ENCODE results near the gene AMBRA1. TPM values are rescaled to one million over a fixed set of nuclear protein-coding genes. Genes with fewer than 3 reads are reported as not detected.

Gene AMBRA1
- polyA plus RNA-seq, 1 of the 3 experiments (the other 2 are of a cell fraction): 10.4 TPM

DNA sequence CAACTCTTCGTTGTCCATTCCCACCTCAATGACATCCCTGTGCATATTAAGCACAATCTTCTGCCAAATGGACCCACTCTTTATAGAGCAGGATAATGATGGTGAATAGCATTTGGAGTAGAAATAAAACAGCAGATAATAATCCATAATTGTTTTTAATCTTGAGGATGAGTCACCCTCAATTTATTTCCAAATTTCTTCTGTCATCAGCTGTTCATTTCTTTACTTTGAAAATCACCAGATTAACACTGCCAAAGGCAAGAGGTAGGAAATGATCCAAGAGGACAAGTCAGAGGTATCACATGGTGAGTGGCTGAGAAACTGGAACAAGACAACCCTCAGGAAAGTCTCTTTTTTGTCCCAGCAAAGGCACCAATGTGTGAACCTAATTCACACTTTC lies 7.3 kb upstream of the AMBRA1 start:
- Histone ChIP-seq H3K4me3 (ENCODE audit: low read depth in 2 of 2, low read length in 1 of 2) (no peak overlapping the region), H3F3A (replicated peaks; ENCODE audit: insufficient read depth) (peaks cover 5% of the 10 kb centered on the region), H3K4me2 (no peak overlapping the region), H3K9me2 (no peaks in the 10 kb centered on the region), H3K4me1 (ENCODE audit: control insufficient read depth in 1 of 2, insufficient read depth in 2 of 2, low read depth in 1 of 2, low read length in 1 of 2) (no peaks in the 10 kb centered on the region), H3K9ac (no peak overlapping the region), H3K9me3 (no peaks in the 10 kb centered on the region), H3K36me3 (replicated peaks in 1 of 2; ENCODE audit: control insufficient read depth in 1 of 2, insufficient read depth in 2 of 2, low read length in 1 of 2) (peaks cover 0 to 4% of the 10 kb centered on the region in 2 experiments), H3K27me3 (ENCODE audit: insufficient read depth) (no peaks in the 10 kb centered on the region), H3K27ac (ENCODE audit: low read depth in 2 of 2, low read length in 1 of 2) (no peak overlapping the region), H4K20me1 (ENCODE audit: insufficient read depth) (no peaks in the 10 kb centered on the region), H2AFZ (ENCODE audit: low read depth) (no peak overlapping the region), H3K79me2 (ENCODE audit: insufficient read depth) (no peaks in the 10 kb centered on the region)
- CTCF ChIA-PET: interaction anchor here (0.6 kb wide), 1 partner anchor 174 kb away, joined by 3 read pairs; no protein-coding TSS in a partner anchor
- POLR2A ChIA-PET: no interaction called here
- TF ChIP-seq MEF2A (IDR thresholded peaks at IDR 0.05; ENCODE audit: borderline replicate concordance, low read depth) (no peak), TCF12 (IDR thresholded peaks at IDR 0.05) (peak; percentile 12; the same call in 1 of the 2 replicates)
- WGBS (ENCODE audit: low lambda C conversion rate): 71% methylated on average over 1 of the region's 1 CpG
- DNase-seq: no peak

DNA sequence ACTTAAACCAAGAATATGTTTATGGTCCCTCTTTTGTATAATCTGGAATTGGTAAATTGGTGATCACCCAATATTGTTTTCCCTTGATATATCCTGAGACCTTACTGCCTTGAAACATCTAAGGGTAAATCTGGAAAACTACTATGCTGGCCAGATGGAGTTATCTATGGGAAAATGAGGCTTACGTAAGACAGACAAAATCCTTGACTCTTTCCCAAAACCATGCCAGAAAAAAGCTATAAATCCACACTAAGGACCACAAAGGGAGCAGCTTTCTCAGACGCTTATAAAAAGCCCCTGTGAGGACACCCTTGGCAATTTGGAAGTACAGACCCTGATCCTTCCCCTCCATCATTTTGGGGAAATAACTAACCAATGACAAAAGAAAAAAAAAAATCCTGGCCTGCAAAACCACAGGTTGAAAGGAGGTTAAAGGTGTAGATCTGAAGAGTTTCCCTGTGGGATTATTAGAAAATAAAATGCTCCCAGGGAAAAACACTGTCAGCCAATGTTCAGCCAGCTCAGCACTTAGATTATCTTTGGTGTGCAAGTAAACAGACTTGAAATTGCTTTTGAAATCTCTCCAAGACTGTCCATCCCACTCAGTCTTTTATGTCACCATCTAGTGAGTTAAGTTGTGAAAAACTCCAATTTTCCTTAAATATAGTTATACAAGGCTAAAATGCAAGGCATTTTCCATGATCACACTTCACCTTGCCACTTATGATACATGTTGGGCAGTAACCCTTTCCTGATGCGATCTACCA lies 6.6 kb upstream of the AMBRA1 start:
- Histone ChIP-seq H3K79me2 (ENCODE audit: insufficient read depth) (no peaks in the 10 kb centered on the region), H3K36me3 (replicated peaks in 1 of 2; ENCODE audit: control insufficient read depth in 1 of 2, insufficient read depth in 2 of 2, low read length in 1 of 2) (peaks cover 0 to 4% of the 10 kb centered on the region in 2 experiments), H3K9me3 (no peaks in the 10 kb centered on the region), H3F3A (replicated peaks; ENCODE audit: insufficient read depth) (peaks cover 5% of the 10 kb centered on the region), H3K4me1 (ENCODE audit: control insufficient read depth in 1 of 2, insufficient read depth in 2 of 2, low read depth in 1 of 2, low read length in 1 of 2) (no peaks in the 10 kb centered on the region), H3K27me3 (ENCODE audit: insufficient read depth) (no peaks in the 10 kb centered on the region), H3K9ac (no peak overlapping the region), H3K4me3 (ENCODE audit: low read depth in 2 of 2, low read length in 1 of 2) (no peak overlapping the region), H2AFZ (ENCODE audit: low read depth) (no peak overlapping the region), H3K4me2 (no peak overlapping the region), H4K20me1 (ENCODE audit: insufficient read depth) (no peaks in the 10 kb centered on the region), H3K27ac (ENCODE audit: low read depth in 2 of 2, low read length in 1 of 2) (no peak overlapping the region), H3K9me2 (no peaks in the 10 kb centered on the region)
- POLR2A ChIA-PET: no interaction called here
- CTCF ChIA-PET: interaction anchor here (1.5 kb wide), 1 partner anchor 18 kb away, joined by 5 read pairs; the partner anchor contains the start of gene ATG13
- TF ChIP-seq SMC3 (IDR thresholded peaks at IDR 0.05; ENCODE audit: low read depth, low read length) (no peak), NRF1 (IDR thresholded peaks at IDR 0.05; ENCODE audit: low read depth, low read length) (no peak), EP300 (IDR thresholded peaks at IDR 0.05; ENCODE audit: borderline replicate concordance in 1 of 2, low read depth in 1 of 2, low read length in 1 of 2) (no peak), JUND (IDR thresholded peaks at IDR 0.05) (no peak), MEF2A (IDR thresholded peaks at IDR 0.05; ENCODE audit: borderline replicate concordance, low read depth) (no peak), GABPA (IDR thresholded peaks at IDR 0.05; ENCODE audit: low read depth) (no peak), NFIC (IDR thresholded peaks at IDR 0.05; ENCODE audit: borderline replicate concordance) (no peak), POLR2AphosphoS5 (IDR thresholded peaks at IDR 0.05; ENCODE audit: low read depth, low read length) (no peak), ELF1 (IDR thresholded peaks at IDR 0.05) (no peak)
- TF ChIP-seq, protein P1, sequence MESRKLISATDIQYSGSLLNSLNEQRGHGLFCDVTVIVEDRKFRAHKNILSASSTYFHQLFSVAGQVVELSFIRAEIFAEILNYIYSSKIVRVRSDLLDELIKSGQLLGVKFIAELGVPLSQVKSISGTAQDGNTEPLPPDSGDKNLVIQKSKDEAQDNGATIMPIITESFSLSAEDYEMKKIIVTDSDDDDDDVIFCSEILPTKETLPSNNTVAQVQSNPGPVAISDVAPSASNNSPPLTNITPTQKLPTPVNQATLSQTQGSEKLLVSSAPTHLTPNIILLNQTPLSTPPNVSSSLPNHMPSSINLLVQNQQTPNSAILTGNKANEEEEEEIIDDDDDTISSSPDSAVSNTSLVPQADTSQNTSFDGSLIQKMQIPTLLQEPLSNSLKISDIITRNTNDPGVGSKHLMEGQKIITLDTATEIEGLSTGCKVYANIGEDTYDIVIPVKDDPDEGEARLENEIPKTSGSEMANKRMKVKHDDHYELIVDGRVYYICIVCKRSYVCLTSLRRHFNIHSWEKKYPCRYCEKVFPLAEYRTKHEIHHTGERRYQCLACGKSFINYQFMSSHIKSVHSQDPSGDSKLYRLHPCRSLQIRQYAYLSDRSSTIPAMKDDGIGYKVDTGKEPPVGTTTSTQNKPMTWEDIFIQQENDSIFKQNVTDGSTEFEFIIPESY (IDR thresholded peaks at IDR 0.05; ENCODE audit: borderline replicate concordance, low read depth): no peak
- TF ChIP-seq, protein P2, sequence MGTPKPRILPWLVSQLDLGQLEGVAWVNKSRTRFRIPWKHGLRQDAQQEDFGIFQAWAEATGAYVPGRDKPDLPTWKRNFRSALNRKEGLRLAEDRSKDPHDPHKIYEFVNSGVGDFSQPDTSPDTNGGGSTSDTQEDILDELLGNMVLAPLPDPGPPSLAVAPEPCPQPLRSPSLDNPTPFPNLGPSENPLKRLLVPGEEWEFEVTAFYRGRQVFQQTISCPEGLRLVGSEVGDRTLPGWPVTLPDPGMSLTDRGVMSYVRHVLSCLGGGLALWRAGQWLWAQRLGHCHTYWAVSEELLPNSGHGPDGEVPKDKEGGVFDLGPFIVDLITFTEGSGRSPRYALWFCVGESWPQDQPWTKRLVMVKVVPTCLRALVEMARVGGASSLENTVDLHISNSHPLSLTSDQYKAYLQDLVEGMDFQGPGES (IDR thresholded peaks at IDR 0.05; ENCODE audit: low read depth, low read length): no peak
- TF ChIP-seq, protein P3, sequence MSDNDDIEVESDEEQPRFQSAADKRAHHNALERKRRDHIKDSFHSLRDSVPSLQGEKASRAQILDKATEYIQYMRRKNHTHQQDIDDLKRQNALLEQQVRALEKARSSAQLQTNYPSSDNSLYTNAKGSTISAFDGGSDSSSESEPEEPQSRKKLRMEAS (IDR thresholded peaks at IDR 0.05; ENCODE audit: low read depth): no peak
- no peak for DNase-seq
- WGBS (ENCODE audit: low lambda C conversion rate): 91% methylated on average over 3 of the region's 3 CpGs
